ENCODE data around the gene ARMC7. TPM values are rescaled to one million over a fixed set of nuclear protein-coding genes. Genes with fewer than 3 reads are reported as not detected.

ARMC7 gene
- polyA plus RNA-seq, 1 donor (not counting 4 experiments of a cell fraction or from before 2014, with no cell fraction given), result 4.2 TPM

DNA sequence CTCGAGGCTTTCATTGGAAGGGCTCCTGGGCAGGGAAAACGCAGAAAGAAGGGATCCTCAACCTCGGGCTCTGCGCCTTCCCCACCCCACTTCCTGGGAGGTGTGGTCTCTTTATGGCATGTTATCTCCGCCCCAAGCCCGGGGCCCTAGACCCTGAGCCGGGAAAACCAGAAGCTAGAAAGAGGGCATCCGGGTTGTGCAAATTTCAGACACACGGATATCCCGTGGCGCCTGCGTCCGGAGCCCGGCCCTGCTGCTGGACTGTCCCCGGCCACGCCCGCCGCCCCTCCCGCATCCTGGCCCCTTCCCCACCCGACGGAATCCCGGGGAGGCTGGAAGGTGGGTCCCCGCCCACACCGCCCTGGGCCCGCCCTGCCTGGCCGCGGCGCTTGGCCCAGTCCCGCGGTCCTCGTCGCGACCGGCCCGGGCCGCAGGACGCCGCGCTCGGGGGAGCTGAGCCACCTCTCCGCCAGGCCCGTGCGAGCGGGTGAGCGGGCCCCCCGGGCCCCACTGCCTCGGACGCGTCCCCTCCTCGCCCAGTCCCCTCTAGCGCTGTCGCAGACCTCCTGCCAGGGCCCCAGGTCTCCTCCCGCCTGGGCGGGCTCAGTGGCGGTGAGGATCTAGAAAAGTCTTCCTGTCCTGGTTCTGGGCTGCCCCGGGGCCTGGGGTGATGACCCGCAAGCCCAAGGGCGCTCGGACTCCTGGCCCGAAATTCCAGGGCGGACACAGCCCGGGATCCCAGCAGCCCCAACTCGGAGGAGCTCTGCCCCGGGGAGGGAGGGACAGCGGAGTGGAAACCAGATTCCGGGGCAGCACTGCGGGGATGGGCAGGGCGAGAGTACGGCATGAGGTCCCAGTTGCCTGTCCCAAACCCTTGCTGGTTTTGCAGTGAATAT lies 22.0 kb upstream of the ARMC7 start, which contains the start of gene SLC16A5:
Gene SLC16A5 (plus strand): TSS at position 397 of the 896 bp plus-strand sequence. CDS start 5,683 bp downstream, outside the sequence.
- peaks cover 43% of the 10 kb centered on the region for H3K4me1 ChIP-seq (ENCODE audit: control insufficient read depth, extremely low read depth, insufficient read depth, low read length)

GRCh38 chr17:75088465-75089417 lies 21.0 kb upstream of the ARMC7 start:
- peak overlapping the region; percentile 95 for H2AFZ ChIP-seq (ENCODE audit: control insufficient read depth, low read length)
- H3K9me3 ChIP-seq (ENCODE audit: control insufficient read depth, low read depth, low read length), result no peaks in the 10 kb centered on the region
- DNase-seq (ENCODE audit: low read depth, low spot score) (no peak), FAIRE-seq (no peak)
- peak overlapping the region; percentile 95 for H3K4me2 ChIP-seq (ENCODE audit: control insufficient read depth, extremely low read depth, insufficient read depth, low read depth, low read length)
- peaks cover 52% of the 10 kb centered on the region for H3K4me1 ChIP-seq (ENCODE audit: control insufficient read depth, extremely low read depth, insufficient read depth, low read length)
- H4K20me1 ChIP-seq (ENCODE audit: control insufficient read depth, extremely low read depth, insufficient read depth, low read length), result no peaks in the 10 kb centered on the region
- no peaks in the 10 kb centered on the region for H3K36me3 ChIP-seq (ENCODE audit: control insufficient read depth in 2 of 2, extremely low read depth in 1 of 2, insufficient read depth in 2 of 2, low read length in 2 of 2)
- no peaks in the 10 kb centered on the region for H3K79me2 ChIP-seq (ENCODE audit: control insufficient read depth, insufficient read depth, low read length)
- no peaks in the 10 kb centered on the region for H3K27me3 ChIP-seq (ENCODE audit: control insufficient read depth, extremely low read depth, insufficient read depth, low read length)
- no peaks in the 10 kb centered on the region for H3K9me1 ChIP-seq (ENCODE audit: control insufficient read depth, extremely low read depth, insufficient read depth, low read length)
- H3K27ac ChIP-seq (ENCODE audit: control insufficient read depth, insufficient read depth, low read length), result peak overlapping the region; percentile 81
- dilution Hi-C loops (cut with MboI; ENCODE audit: extremely low pct_ligation_motif_present, low sequenced_read_pairs), result no loop called here
- peak overlapping the region; percentile 83 for H3K9ac ChIP-seq (ENCODE audit: control insufficient read depth, extremely low read depth, insufficient read depth, low read length)
- peak overlapping the region; percentile 55 to 71 (median 59) for H3K4me3 ChIP-seq (ENCODE audit: control insufficient read depth in 2 of 3, extremely low read depth in 1 of 3, insufficient read depth in 2 of 3, low read depth in 1 of 3, low read length in 3 of 3)
- TF ChIP-seq EZH2 (IDR thresholded peaks at IDR 0.05; ENCODE audit: low read length) (no peak), CTCF (optimal IDR thresholded peaks at IDR 0.05 in 1 of 3, IDR thresholded peaks at IDR 0.05 in 1 of 3, conservative IDR thresholded peaks at IDR 0.05 in 1 of 3; ENCODE audit: extremely low read depth in 1 of 3, insufficient read depth in 2 of 3, low read length in 3 of 3) (peak in 1 of 3 experiments; percentile 2)

More for the DNA sequence above, 22.0 kb upstream of the ARMC7 start, which contains the start of gene SLC16A5:
- Histone ChIP-seq H3K27me3 (ENCODE audit: control insufficient read depth, extremely low read depth, insufficient read depth, low read length) (no peaks in the 10 kb centered on the region), H3K9me3 (ENCODE audit: control insufficient read depth, low read depth, low read length) (no peaks in the 10 kb centered on the region), H3K9me1 (ENCODE audit: control insufficient read depth, extremely low read depth, insufficient read depth, low read length) (no peaks in the 10 kb centered on the region), H3K9ac (ENCODE audit: control insufficient read depth, extremely low read depth, insufficient read depth, low read length) (peak within 1 kb of the TSS; percentile 83), H2AFZ (ENCODE audit: control insufficient read depth, low read length) (peak within 1 kb of the TSS; percentile 95), H4K20me1 (ENCODE audit: control insufficient read depth, extremely low read depth, insufficient read depth, low read length) (no peaks in the 10 kb centered on the region), H3K4me2 (ENCODE audit: control insufficient read depth, extremely low read depth, insufficient read depth, low read depth, low read length) (peak within 1 kb of the TSS; percentile 95), H3K36me3 (ENCODE audit: control insufficient read depth in 2 of 2, extremely low read depth in 1 of 2, insufficient read depth in 2 of 2, low read length in 2 of 2) (no peaks in the 10 kb centered on the region), H3K79me2 (ENCODE audit: control insufficient read depth, insufficient read depth, low read length) (no peaks in the 10 kb centered on the region), H3K4me3 (ENCODE audit: control insufficient read depth in 2 of 3, extremely low read depth in 1 of 3, insufficient read depth in 2 of 3, low read depth in 1 of 3, low read length in 3 of 3) (peak within 1 kb of the TSS; percentile 55 to 71 (median 59)), H3K27ac (ENCODE audit: control insufficient read depth, insufficient read depth, low read length) (peak within 1 kb of the TSS; percentile 81)
- dilution Hi-C loops (cut with MboI; ENCODE audit: extremely low pct_ligation_motif_present, low sequenced_read_pairs), result no loop called here
- DNase-seq (ENCODE audit: low read depth, low spot score) (peak; percentile 41), FAIRE-seq (no peak)
- TF ChIP-seq CTCF (optimal IDR thresholded peaks at IDR 0.05 in 1 of 3, IDR thresholded peaks at IDR 0.05 in 1 of 3, conservative IDR thresholded peaks at IDR 0.05 in 1 of 3; ENCODE audit: extremely low read depth in 1 of 3, insufficient read depth in 2 of 3, low read length in 3 of 3) (no peak), EZH2 (IDR thresholded peaks at IDR 0.05; ENCODE audit: low read length) (no peak)
